Measurements from ENCODE around the gene FAF1. TPM values are rescaled to one million over a fixed set of nuclear protein-coding genes. Genes with fewer than 3 reads are reported as not detected.
A peak's percentile ranks its signal among the peaks of the same experiment; 100 is the strongest.

FAF1 gene
- total and polyA plus RNA-seq, 9 of the 15 experiments (the other 6 are each of a cell fraction or from before 2014, with no cell fraction given): 48.7 to 225 (median 118) TPM

DNA sequence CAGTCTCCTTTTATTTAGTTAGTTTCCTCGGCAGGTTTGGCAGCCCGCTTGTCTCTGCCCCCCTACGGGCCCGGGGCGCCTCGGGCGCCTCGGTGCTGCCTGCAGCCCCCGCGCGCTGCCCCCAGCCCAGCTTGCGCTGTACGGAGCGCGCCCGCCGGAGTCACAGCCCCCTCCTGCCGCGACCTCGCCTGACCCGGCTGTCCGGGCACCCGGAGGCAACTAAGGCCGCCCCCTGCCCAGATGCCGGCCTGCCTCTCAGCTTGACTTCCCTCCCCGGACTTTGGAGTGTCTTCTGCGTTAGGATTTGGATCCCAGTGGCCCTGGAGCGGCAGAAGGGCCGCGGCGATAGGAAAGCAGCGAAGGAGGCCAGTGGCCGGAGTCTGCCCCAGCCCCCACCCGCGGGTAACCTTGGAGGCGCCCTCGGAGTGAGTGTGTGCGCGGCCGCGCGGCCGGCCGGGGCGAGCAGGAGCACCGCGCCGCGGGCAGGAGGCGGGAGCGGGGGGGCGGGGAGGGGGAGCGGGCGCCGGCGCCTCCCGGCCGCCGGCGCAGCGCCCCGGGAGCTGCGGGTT lies 17.6 kb upstream of the FAF1 start (continued):
- TF ChIP-seq FIP1L1 (IDR thresholded peaks at IDR 0.05; ENCODE audit: low read depth, low read length, poor library complexity, severe bottlenecking): peak; percentile 91
- no peak for TF ChIP-seq ZNF77 (CRISPR knock-in tag; IDR thresholded peaks at IDR 0.05)
- TF ChIP-seq, protein P1, sequence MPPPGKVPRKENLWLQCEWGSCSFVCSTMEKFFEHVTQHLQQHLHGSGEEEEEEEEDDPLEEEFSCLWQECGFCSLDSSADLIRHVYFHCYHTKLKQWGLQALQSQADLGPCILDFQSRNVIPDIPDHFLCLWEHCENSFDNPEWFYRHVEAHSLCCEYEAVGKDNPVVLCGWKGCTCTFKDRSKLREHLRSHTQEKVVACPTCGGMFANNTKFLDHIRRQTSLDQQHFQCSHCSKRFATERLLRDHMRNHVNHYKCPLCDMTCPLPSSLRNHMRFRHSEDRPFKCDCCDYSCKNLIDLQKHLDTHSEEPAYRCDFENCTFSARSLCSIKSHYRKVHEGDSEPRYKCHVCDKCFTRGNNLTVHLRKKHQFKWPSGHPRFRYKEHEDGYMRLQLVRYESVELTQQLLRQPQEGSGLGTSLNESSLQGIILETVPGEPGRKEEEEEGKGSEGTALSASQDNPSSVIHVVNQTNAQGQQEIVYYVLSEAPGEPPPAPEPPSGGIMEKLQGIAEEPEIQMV (tag; conservative IDR thresholded peaks at IDR 0.05; ENCODE audit: low read depth): no peak
- TF ChIP-seq MAZ (CRISPR knock-in tag; conservative IDR thresholded peaks at IDR 0.05 in 1 of 2, IDR thresholded peaks at IDR 0.05 in 1 of 2): peak; percentile 87 to 94
- TF ChIP-seq BDP1 (IDR thresholded peaks at IDR 0.05; ENCODE audit: insufficient read depth, insufficient read length): no peak
- TF ChIP-seq ZNF263 (CRISPR knock-in tag; IDR thresholded peaks at IDR 0.05; ENCODE audit: borderline replicate concordance): peak; percentile 84
- no peak for TF ChIP-seq NFATC3 (IDR thresholded peaks at IDR 0.05)
- no peak for TF ChIP-seq NEUROD1 (IDR thresholded peaks at IDR 0.05; ENCODE audit: borderline replicate concordance, low read depth, low read length, partially characterized antibody)
- TF ChIP-seq EWSR1 (IDR thresholded peaks at IDR 0.05; ENCODE audit: borderline replicate concordance, low read depth, partially characterized antibody): no peak
- TF ChIP-seq ARHGAP35 (IDR thresholded peaks at IDR 0.05; ENCODE audit: partially characterized antibody): no peak
- TF ChIP-seq, protein P2, sequence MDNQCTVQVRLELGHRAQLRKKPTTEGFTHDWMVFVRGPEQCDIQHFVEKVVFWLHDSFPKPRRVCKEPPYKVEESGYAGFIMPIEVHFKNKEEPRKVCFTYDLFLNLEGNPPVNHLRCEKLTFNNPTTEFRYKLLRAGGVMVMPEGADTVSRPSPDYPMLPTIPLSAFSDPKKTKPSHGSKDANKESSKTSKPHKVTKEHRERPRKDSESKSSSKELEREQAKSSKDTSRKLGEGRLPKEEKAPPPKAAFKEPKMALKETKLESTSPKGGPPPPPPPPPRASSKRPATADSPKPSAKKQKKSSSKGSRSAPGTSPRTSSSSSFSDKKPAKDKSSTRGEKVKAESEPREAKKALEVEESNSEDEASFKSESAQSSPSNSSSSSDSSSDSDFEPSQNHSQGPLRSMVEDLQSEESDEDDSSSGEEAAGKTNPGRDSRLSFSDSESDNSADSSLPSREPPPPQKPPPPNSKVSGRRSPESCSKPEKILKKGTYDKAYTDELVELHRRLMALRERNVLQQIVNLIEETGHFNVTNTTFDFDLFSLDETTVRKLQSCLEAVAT (IDR thresholded peaks at IDR 0.05): peak in 1 of 2 experiments; percentile 42; a peak in 2 of 4 replicates
- peak; percentile 27; the same call in 1 of the 2 replicates for TF ChIP-seq ATF7 (IDR thresholded peaks at IDR 0.05)
- no peak for TF ChIP-seq ZBTB8A (IDR thresholded peaks at IDR 0.05; ENCODE audit: partially characterized antibody)
- TF ChIP-seq RBM14 (IDR thresholded peaks at IDR 0.05; ENCODE audit: borderline replicate concordance, insufficient read depth, low read depth, low read length): 0 out of 2 replicates have a peak, but pooled peaks have one; percentile 85
- TF ChIP-seq ZNF232 (CRISPR knock-in tag; IDR thresholded peaks at IDR 0.05): no peak
- no peak for TF ChIP-seq IRF2 (CRISPR knock-in tag; IDR thresholded peaks at IDR 0.05)
- no peak for TF ChIP-seq ZNF121 (CRISPR knock-in tag; conservative IDR thresholded peaks at IDR 0.05)
- no peak for TF ChIP-seq THRAP3 (IDR thresholded peaks at IDR 0.05; ENCODE audit: borderline replicate concordance)
- TF ChIP-seq, protein P3, sequence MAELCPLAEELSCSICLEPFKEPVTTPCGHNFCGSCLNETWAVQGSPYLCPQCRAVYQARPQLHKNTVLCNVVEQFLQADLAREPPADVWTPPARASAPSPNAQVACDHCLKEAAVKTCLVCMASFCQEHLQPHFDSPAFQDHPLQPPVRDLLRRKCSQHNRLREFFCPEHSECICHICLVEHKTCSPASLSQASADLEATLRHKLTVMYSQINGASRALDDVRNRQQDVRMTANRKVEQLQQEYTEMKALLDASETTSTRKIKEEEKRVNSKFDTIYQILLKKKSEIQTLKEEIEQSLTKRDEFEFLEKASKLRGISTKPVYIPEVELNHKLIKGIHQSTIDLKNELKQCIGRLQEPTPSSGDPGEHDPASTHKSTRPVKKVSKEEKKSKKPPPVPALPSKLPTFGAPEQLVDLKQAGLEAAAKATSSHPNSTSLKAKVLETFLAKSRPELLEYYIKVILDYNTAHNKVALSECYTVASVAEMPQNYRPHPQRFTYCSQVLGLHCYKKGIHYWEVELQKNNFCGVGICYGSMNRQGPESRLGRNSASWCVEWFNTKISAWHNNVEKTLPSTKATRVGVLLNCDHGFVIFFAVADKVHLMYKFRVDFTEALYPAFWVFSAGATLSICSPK (IDR thresholded peaks at IDR 0.05; ENCODE audit: borderline replicate concordance): no peak
- TF ChIP-seq, protein P4, sequence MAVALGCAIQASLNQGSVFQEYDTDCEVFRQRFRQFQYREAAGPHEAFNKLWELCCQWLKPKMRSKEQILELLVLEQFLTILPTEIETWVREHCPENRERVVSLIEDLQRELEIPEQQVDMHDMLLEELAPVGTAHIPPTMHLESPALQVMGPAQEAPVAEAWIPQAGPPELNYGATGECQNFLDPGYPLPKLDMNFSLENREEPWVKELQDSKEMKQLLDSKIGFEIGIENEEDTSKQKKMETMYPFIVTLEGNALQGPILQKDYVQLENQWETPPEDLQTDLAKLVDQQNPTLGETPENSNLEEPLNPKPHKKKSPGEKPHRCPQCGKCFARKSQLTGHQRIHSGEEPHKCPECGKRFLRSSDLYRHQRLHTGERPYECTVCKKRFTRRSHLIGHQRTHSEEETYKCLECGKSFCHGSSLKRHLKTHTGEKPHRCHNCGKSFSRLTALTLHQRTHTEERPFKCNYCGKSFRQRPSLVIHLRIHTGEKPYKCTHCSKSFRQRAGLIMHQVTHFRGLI (CRISPR knock-in tag; IDR thresholded peaks at IDR 0.05): no peak
- no peak for TF ChIP-seq NFXL1 (CRISPR knock-in tag; IDR thresholded peaks at IDR 0.05)
- TF ChIP-seq BRCA1 (IDR thresholded peaks at IDR 0.05): no peak
- TF ChIP-seq BRCA1 (CRISPR knock-in tag; IDR thresholded peaks at IDR 0.05): no peak

All from K562 (cell line).